HepG2 (cell line): ENCODE results near the gene PARP3. TPM values are rescaled to one million over a fixed set of nuclear protein-coding genes. Genes with fewer than 3 reads are reported as not detected.
A peak's percentile ranks its signal among the peaks of the same experiment; 100 is the strongest.

Experiments
- ARNTL ChIP-seq: sonication (generic); formaldehyde crosslinking; IDR thresholded peaks from 2 replicates; pipeline ENCODE4 v1.4.0; 2020; ENCODE audit warnings: mild to moderate bottlenecking, missing genetic modification reagents
- E2F2 ChIP-seq: sonication (generic); formaldehyde crosslinking; IDR thresholded peaks from 2 replicates; pipeline ENCODE4 v1.4.0; 2020; ENCODE audit warnings: missing genetic modification reagents, borderline replicate concordance
- ERF ChIP-seq: IDR thresholded peaks from 2 replicates; pipeline ENCODE4 v1.6.1; 2018; ENCODE audit warnings: missing biosample characterization, missing genetic modification reagents
- FOXA1 ChIP-seq, 2 experiments: fragments of 450-650 bp in 1 of 2; sonication (generic) in 1 of 2; formaldehyde crosslinking in 1 of 2; IDR thresholded peaks; 2 replicates each; pipeline versions ENCODE4 v1.4.0 to v1.6.1; 2016 to 2020; ENCODE audit warnings: missing genetic modification reagents in 1 of 2
- HNF4G ChIP-seq, 2 experiments: sonication (generic) in 1 of 2; formaldehyde crosslinking in 1 of 2; IDR thresholded peaks; 2 replicates each; pipeline versions ENCODE4 v1.4.0 to v1.6.1; 2011 to 2020; ENCODE audit warnings: borderline replicate concordance in 2 of 2, low read depth in 2 of 2, mild to moderate bottlenecking in 2 of 2, low read length in 1 of 2, missing genetic modification reagents in 1 of 2, moderate library complexity in 1 of 2
- HNRNPK ChIP-seq: fragments of 200-400 bp; formaldehyde crosslinking; IDR thresholded peaks from 2 replicates; pipeline ENCODE4 v1.6.1; 2018; ENCODE audit warnings: low read length, low read depth, moderate library complexity, mild to moderate bottlenecking; ENCODE audit not compliant: poor library complexity, severe bottlenecking
- KAT2B ChIP-seq: fragments of 150-350 bp; IDR thresholded peaks from 2 replicates; pipeline ENCODE4 v1.6.1; 2014; ENCODE audit warnings: low read depth, low read length, borderline replicate concordance
- MAFK ChIP-seq, 2 experiments: IDR thresholded peaks in 1 of 2; conservative IDR thresholded peaks in 1 of 2; 2 replicates each; pipeline ENCODE4 v1.6.1; 2011; ENCODE audit warnings: improper control_type of control experiment in 2 of 2, low read length in 2 of 2
- MTF1 ChIP-seq: sonication (generic); formaldehyde crosslinking; IDR thresholded peaks from 2 replicates; pipeline ENCODE4 v1.5.0; 2020; ENCODE audit warnings: missing genetic modification reagents
- NFE2 ChIP-seq: sonication (generic); formaldehyde crosslinking; IDR thresholded peaks from 2 replicates; pipeline ENCODE4 v1.4.0; 2020; ENCODE audit warnings: missing genetic modification reagents
- NR2F1 ChIP-seq, 2 experiments: fragments of 450-650 bp in 1 of 2; formaldehyde crosslinking in 1 of 2; IDR thresholded peaks; 2 replicates each; pipeline versions ENCODE4 v1.5.0 to v1.6.1; 2016 to 2020; ENCODE audit warnings: mild to moderate bottlenecking in 1 of 2, missing compliant biosample characterization in 1 of 2, missing genetic modification reagents in 1 of 2, moderate library complexity in 1 of 2
- SIN3B ChIP-seq: fragments of 150-350 bp; IDR thresholded peaks from 2 replicates; pipeline ENCODE4 v1.6.1; 2014; ENCODE audit warnings: low read length
- THYN1 ChIP-seq: sonication (generic); formaldehyde crosslinking; IDR thresholded peaks from 2 replicates; pipeline ENCODE4 v1.8.1; 2023; ENCODE audit warnings: low read depth, mild to moderate bottlenecking, moderate library complexity, missing genetic modification reagents, borderline replicate concordance
- ZNF138 ChIP-seq: sonication (generic); formaldehyde crosslinking; IDR thresholded peaks from 2 replicates; pipeline ENCODE4 v1.5.0; 2020; ENCODE audit warnings: mild to moderate bottlenecking, low read depth, missing genetic modification reagents
- ZNF224 ChIP-seq: sonication (generic); formaldehyde crosslinking; IDR thresholded peaks from 2 replicates; pipeline ENCODE4 v1.5.0; 2020; ENCODE audit warnings: mild to moderate bottlenecking, missing genetic modification reagents
- ZNF225 ChIP-seq: sonication (generic); formaldehyde crosslinking; IDR thresholded peaks from 2 replicates; pipeline ENCODE4 v1.4.0; 2020; ENCODE audit warnings: mild to moderate bottlenecking, missing genetic modification reagents
- ZNF24 ChIP-seq: fragments of 450-650 bp; IDR thresholded peaks from 2 replicates; pipeline ENCODE4 v1.6.1; 2017; ENCODE audit warnings: antibody characterized with exemption, mild to moderate bottlenecking
- ZNF337 ChIP-seq: sonication (generic); formaldehyde crosslinking; IDR thresholded peaks from 2 replicates; pipeline ENCODE4 v1.5.1; 2020; ENCODE audit warnings: missing genetic modification reagents, low read depth, mild to moderate bottlenecking, borderline replicate concordance
- ZNF362 ChIP-seq: sonication (generic); formaldehyde crosslinking; IDR thresholded peaks from 2 replicates; pipeline ENCODE4 v1.4.0; 2020; ENCODE audit warnings: missing genetic modification reagents, mild to moderate bottlenecking, borderline replicate concordance
- ZNF558 ChIP-seq: sonication (generic); formaldehyde crosslinking; IDR thresholded peaks from 2 replicates; pipeline ENCODE4 v1.9.0; 2022; ENCODE audit warnings: mild to moderate bottlenecking, missing genetic modification reagents, borderline replicate concordance
- ZNF605 ChIP-seq: sonication (generic); formaldehyde crosslinking; IDR thresholded peaks from 2 replicates; pipeline ENCODE4 v1.8.0; 2022; ENCODE audit warnings: mild to moderate bottlenecking, missing genetic modification reagents
- ZNF660 ChIP-seq: sonication (generic); formaldehyde crosslinking; IDR thresholded peaks from 2 replicates; pipeline ENCODE4 v1.5.1; 2020; ENCODE audit warnings: mild to moderate bottlenecking, low read depth, missing genetic modification reagents, borderline replicate concordance
- ZNF776 ChIP-seq: sonication (generic); formaldehyde crosslinking; IDR thresholded peaks from 2 replicates; pipeline ENCODE4 v1.4.0; 2020; ENCODE audit warnings: mild to moderate bottlenecking, missing genetic modification reagents
- polyA plus RNA-seq, 8 experiments: library from polyadenylated mRNA; depleted of rRNA in 3 of 8; stranded (reverse) in 7 of 8; unstranded in 1 of 8; fragments of >200 nt; fragmentation: Illumina TruSeq in 4 of 8; extraction: Trizol in 4 of 8; gene quantifications; 2 replicates each; pipeline versions ENCODE4 v1.2.1 to v1.2.3, GENCODE V29; 2011 to 2016; ENCODE audit warnings: low read depth in 4 of 8, missing spikeins in 1 of 8, mixed read lengths in 1 of 8; ENCODE audit not compliant: insufficient read depth in 1 of 8
- total RNA-seq, 5 experiments: library from RNA; depleted of rRNA; stranded (reverse); fragments of >200 nt; fragmentation: Illumina TruSeq; extraction: Trizol; gene quantifications; 2 replicates each; pipeline ENCODE4 v1.2.3, GENCODE V29; 2016; ENCODE audit warnings: low read depth in 1 of 5
- TF ChIP-seq, protein P1 (sequence below): sonication (generic); formaldehyde crosslinking; IDR thresholded peaks from 2 replicates; pipeline ENCODE4 v1.8.0; 2022; ENCODE audit warnings: missing genetic modification reagents, mild to moderate bottlenecking, moderate library complexity, borderline replicate concordance

PARP3 gene
- total and polyA plus RNA-seq, 2 of the 13 experiments (the other 11 are each of a cell fraction or from before 2014, with no cell fraction given): 11.2 to 21.5 TPM

DNA sequence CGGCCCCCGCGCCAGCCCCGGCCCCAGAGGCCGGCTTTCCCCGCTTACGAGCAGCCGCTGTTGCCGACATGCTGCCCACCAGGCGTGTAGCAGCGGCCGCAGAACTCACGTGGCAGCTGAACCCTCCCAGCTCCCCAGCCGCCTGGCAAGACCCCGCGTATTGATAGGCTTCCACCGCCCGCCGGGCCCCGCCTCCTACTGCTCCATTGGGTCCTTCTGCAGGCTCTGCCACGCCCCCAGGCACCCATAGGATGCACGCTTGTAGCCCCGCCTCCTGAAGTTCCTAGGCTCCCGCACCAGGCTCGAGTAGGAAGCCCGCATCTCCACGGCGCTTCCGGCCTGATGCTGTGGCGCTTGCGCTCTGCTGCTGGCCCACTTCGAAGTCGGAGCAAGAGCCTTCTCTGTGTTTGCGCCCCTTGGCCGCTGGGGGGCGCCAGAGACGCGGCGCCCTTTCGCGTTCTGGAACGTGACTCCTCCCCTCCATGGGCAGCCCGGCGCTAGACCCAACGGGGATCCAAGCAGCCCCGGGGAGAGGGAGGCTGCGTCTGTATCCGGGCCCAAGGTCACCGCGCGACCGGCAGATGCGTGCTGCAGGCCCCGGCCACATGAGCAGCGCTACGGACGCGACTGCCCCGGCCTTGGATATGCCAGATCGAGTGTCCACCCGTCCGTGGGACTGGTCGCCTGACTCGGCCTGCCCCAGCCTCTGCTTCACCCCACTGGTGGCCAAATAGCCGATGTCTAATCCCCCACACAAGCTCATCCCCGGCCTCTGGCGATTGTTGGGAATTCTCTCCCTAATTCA is at the start of gene PARP3, which contains the start of gene RRP9 (continued):
- TF ChIP-seq E2F2 (CRISPR knock-in tag) (no peak), ZNF558 (CRISPR knock-in tag) (peak; percentile 72; the same call in 1 of the 2 replicates), NR2F1 (CRISPR knock-in tag; IDR thresholded peaks at IDR 0.05) (peak in 1 of 2 experiments; percentile 23; a peak in 1 of 4 replicates), ARNTL (CRISPR knock-in tag) (peak; percentile 98), ZNF138 (peak; percentile 83), THYN1 (CRISPR knock-in tag) (no peak), SIN3B (peak; percentile 57; the same call in 1 of the 2 replicates), ERF (CRISPR knock-in tag) (peak; percentile 89), HNF4G (IDR thresholded peaks at IDR 0.05; ENCODE audit: borderline replicate concordance, low read depth, low read length) (peak; percentile 18; the same call in 1 of the 2 replicates), HNF4G (CRISPR knock-in tag; IDR thresholded peaks at IDR 0.05; ENCODE audit: borderline replicate concordance, low read depth) (peak; percentile 83; the same call in 1 of the 2 replicates), KAT2B (no peak), ZNF225 (CRISPR knock-in tag) (no peak), MTF1 (no peak), MAFK (conservative IDR thresholded peaks at IDR 0.05 in 1 of 2, IDR thresholded peaks at IDR 0.05 in 1 of 2; ENCODE audit: low read length in 2 of 2) (no peak), ZNF24 (no peak), ZNF605 (CRISPR knock-in tag) (no peak; the same call in 1 of the 2 replicates), ZNF776 (peak; percentile 60; the same call in 1 of the 2 replicates), FOXA1 (IDR thresholded peaks at IDR 0.05) (no peak), FOXA1 (CRISPR knock-in tag; IDR thresholded peaks at IDR 0.05) (no peak; the same call in none of the 2 replicates), ZNF660 (no peak), HNRNPK (peak; percentile 56), ZNF224 (CRISPR knock-in tag) (peak; percentile 34; the same call in 1 of the 2 replicates), NFE2 (CRISPR knock-in tag) (no peak), ZNF337 (no peak; the same call in 1 of the 2 replicates), ZNF362 (CRISPR knock-in tag) (no peak; the same call in 1 of the 2 replicates)
- TF ChIP-seq, protein P1, sequence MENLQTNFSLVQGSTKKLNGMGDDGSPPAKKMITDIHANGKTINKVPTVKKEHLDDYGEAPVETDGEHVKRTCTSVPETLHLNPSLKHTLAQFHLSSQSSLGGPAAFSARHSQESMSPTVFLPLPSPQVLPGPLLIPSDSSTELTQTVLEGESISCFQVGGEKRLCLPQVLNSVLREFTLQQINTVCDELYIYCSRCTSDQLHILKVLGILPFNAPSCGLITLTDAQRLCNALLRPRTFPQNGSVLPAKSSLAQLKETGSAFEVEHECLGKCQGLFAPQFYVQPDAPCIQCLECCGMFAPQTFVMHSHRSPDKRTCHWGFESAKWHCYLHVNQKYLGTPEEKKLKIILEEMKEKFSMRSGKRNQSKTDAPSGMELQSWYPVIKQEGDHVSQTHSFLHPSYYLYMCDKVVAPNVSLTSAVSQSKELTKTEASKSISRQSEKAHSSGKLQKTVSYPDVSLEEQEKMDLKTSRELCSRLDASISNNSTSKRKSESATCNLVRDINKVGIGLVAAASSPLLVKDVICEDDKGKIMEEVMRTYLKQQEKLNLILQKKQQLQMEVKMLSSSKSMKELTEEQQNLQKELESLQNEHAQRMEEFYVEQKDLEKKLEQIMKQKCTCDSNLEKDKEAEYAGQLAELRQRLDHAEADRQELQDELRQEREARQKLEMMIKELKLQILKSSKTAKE (CRISPR knock-in tag): peak; percentile 39; the same call in 1 of the 2 replicates
